NCI-H128 (cell line): Measurements from ENCODE around the gene MYL2.

ENCODE experiments used
- DNase-seq: peaks from one replicate; lab custom pipeline; 2025; ENCODE audit not compliant: unreplicated experiment; lab: John Stamatoyannopoulos, UW

Gene MYL2

GRCh38 chr12:110930348-110931314 lies 10.3 kb upstream of the MYL2 start:
- no peak for DNase-seq

GRCh38 chr12:110929818-110930217 lies 9.4 kb upstream of the MYL2 start:
- DNase-seq, result no peak

DNA sequence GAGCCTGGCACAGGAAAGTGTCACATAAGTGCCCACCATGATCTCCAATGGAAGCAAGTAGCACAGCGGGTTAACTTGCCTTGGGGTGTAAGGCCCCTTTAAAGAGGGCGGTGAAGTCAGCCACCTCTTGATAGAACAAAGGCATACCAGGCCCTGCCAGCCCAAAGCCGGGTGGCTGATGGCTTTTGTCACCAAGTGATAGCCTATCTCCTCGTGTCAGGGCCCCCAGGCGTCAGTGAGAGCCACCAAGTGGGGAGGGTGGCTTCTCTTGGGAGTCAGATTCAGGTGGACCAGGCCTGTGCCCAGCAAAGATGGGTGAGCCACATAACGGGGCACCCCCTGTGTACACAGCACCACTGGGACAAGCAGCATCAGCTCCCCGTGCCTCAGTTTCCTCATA lies 8.3 kb upstream of the MYL2 start:
- DNase-seq, result no peak

DNA sequence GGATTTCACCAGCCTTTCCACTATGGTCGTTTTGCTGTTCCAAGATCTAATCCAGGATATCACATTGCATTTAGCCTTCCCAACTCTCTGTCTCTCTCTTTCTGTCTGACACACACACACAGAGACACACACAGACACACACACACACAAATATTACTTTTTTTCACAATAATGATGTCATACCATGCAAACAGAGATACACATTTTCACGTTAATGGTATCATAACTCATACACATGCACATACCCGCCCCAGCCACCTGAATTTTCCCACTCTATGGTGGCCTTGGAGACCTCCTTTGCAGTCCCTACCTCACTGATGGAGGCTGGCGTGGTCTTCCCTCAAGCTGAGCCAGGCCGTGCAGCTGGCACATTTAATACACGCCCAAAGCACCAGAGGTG lies 7.2 kb upstream of the MYL2 start:
- no peak for DNase-seq

DNA sequence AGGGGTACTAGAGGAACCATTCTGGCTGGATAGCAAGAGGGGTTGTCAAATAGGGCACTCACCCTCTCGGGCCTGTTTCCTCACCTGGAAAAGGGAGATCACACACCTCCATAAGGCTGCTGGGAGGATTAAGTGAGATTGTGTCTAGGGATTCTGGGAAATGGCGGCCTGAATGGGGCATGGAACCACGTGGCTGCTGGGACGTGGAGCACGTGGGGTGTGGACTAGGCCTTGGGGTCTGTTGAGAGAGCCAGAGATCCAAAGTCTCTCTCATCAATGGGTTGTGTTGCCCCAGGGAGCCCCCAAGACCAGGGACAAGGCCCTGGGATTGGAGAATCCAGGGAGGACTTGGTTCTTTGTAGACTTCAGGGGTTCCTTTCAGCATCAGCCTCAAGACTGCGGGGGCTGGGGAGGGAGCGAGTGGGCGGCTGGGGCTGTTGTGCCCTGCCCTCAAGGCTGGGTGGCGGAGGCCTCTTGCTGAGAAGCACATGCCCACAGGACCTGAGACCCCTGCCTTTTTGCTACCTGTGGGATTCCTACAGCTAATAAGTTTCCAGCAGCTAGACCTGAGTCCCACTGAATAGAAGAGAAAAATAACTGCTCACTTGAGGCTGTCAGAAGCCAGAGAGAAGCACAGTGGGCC lies 3.4 kb upstream of the MYL2 start:
- no peak for DNase-seq

GRCh38 chr12:110923192-110923591 lies 2.8 kb upstream of the MYL2 start:
- DNase-seq, result no peak

- DNase-seq, result no peak
Measured at GRCh38 chr12:110922652-110923051, 2.3 kb upstream of the MYL2 start.

GRCh38 chr12:110921262-110921661 lies 883 bp upstream of the MYL2 start:
- no peak for DNase-seq

DNA sequence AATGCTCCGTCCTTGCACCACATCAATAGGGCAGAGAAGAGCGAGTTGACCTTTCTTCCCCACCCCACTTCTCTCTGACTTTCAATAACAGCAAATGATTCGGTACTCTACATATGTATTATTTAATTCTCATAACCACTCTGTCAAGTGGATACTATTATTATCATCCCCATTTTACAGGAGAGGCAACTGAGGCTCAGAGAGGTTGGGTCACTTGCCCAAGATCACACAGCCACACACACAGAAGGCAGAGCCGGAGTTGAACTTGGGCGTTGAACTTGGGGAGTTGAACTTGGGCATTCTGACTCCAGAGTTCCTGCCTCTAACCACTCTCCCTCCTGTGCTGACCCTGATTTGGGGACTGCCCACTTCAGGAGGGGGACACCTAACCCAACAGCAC lies 659 bp downstream of the MYL2 start:
- no peak for DNase-seq

DNA sequence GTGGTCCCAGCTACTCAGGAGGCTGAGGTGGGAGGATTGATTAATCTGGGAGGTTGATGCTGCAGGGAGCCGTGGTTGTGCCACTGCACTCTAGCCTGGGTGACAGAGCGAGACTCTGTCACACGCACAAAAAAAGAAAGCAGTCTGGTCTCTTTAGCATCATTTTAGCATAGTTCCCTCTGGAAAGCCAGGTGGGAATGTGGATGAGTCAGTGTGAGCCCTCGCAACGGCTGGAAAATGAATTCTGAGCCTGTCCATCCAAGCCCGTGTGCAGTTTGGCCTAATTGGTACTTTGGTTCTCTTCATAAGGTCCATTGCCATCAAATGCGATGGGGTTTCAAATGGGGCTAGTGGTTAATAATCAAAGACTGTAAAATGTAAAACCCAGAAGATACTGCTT lies 2.4 kb downstream of the MYL2 start:
- no peak for DNase-seq

- DNase-seq, result no peak
Measured at GRCh38 chr12:110917467-110917866, 2.9 kb downstream of the MYL2 start.

GRCh38 chr12:110916295-110916875 lies 4.0 kb downstream of the MYL2 start:
- no peak for DNase-seq

GRCh38 chr12:110913119-110914056 lies 7.0 kb downstream of the MYL2 start:
- DNase-seq, result no peak

GRCh38 chr12:110912263-110912662 lies 8.1 kb downstream of the MYL2 start:
- DNase-seq, result no peak

DNA sequence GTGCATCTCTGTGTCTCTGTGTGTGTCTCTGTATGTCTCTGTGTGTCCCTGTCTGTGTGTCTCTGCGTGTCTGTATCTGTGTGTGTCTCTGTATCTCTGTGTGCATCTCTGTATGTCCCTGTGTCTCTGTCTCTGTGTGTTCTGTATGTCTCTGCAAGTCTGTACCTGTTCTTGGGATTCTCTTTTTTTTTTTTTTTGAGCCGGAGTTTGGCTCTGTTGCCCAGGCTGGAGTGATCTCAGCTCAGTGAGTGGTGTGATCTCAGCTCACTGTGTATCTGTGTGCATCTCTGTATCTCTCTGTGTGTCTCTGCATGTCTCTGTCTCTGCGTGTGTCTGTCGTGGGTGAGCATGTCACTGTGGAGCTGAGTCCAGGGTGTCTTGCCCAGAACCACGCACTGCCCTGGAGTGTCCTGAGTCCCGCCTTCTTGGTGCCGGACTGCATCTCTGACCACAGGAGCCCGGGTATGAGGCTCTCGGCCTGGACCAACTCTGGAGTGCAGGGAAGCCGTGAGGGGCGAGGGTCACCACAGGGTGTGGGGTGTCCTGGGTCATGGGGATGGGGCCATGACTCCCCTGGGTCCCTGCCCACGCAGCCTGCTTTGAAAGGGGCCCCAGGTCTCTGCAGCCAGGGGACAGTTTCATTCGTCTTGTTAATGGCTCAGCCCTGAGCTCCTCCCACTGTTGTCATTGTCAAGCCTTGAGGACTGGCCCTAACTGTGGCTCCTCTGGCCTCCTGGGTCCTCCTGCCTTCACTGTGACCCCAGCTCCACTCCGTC lies 11.8 kb downstream of the MYL2 start:
- no peak for DNase-seq

DNA sequence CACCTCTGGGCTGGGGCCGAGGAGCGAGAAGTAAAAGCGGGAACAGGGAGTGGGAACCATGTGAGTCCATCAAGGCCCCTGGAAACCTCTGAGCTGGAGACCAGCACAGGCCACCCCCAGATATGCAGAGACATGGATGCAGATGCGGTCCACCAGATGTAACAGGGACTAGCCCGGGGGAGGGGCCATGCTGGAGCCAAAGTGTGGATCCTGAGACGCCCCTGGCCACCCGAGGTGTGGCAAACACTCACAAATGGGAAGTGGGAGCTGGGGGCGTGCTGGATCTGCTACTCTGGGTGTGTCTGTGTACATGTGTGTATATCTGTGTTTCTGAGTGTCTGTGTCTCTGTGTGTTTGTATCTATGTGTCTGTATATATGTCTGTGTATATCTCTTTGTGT lies 12.8 kb downstream of the MYL2 start:
- no peak for DNase-seq

DNA sequence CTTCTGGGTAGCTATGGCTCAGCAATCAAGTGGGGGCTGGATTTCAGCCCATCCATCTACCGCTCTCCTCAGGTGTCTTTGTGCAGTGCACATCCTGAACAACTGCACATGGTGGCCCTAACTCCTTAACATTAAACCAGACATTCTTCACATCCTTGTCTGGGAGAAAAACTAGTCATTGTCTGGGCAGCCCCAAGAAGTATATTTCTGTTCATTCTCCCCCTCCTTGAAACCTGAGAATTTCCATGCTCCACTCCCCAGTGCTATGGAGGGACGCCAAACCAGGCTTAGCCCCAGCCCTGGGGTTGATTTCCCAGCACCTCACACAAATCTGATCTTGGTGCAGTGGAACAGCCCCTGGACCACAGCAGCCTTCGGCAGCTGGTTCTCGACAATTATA lies 13.4 kb downstream of the MYL2 start:
- no peak for DNase-seq

DNA sequence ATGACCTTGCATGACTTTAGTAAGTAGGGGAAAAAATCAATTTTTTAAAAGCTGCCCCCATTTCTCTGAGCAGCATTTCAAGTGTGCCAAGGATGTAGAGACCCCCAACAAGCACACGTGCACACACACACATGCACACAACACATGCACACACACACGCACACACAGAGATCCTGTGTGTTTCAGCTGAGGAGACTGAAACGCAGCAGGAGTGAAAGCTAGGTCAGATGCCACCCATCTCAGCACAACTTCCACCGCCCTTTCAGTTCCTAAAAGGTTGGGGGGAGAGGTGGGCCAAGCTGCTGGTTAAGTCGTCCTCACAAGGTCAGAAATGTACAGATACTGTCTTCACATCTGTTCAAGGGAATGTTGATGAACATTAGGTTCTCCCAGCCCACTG lies 13.9 kb downstream of the MYL2 start:
- DNase-seq, result no peak

- DNase-seq, result no peak
Measured at GRCh38 chr12:110906083-110906482, 14.3 kb downstream of the MYL2 start.

GRCh38 chr12:110903511-110903910 lies 16.9 kb downstream of the MYL2 start:
- no peak for DNase-seq
